Muscle of arm (tissue), 12 donors: ENCODE results near the gene MICAL2. TPM values are rescaled to one million over a fixed set of nuclear protein-coding genes. Genes with fewer than 3 reads are reported as not detected.
A peak's percentile ranks its signal among the peaks of the same experiment; 100 is the strongest.

Experiments used
- DNase-seq: peaks from one replicate; pipeline ENCODE4 v3.0.0-alpha.2; 2013
- polyA plus RNA-seq, 12 donors: library from polyadenylated mRNA; unstranded; fragments of 120-200 nt; gene quantifications; one replicate each; pipeline ENCODE4 v1.2.1, GENCODE V29; 2013; ENCODE audit not compliant: insufficient read length in 12 of 12

The MICAL2 gene
- polyA plus RNA-seq, 12 donors: 14.1 to 91.3 (median 20.6) TPM; not detected in 1

GRCh38 chr11:12270817-12271216, 160.4 kb downstream of the MICAL2 start:
- no peak for DNase-seq

GRCh38 chr11:12271241-12271640, 160.9 kb downstream of the MICAL2 start:
- no peak for DNase-seq

DNA sequence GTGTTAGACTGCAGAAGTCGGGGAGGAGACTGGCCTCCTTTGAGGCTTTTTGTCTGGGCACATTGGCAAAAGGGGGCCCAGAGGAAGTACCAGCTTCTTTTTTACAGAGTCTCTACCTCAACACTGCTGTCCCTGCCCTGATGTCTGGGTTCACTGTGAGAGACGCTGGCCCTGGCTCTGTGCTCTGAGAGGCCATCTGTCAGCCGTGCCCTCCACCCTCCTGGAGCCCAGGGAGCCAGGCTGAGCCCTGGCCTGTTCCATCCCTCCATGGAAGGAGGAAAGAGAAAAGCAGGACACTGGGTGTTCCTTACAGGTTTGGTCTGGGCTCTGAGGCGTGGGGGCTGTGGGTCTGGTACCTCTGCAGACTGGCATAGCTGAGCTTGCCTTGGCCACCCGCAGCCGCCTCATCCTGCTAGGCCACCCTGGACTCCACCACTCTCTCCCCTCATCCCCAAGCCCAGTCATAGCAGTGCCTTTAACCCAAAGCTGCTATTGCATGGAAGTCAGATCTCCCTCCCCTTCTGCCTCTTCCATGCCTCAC, 161.5 kb downstream of the MICAL2 start:
- DNase-seq: no peak

DNA sequence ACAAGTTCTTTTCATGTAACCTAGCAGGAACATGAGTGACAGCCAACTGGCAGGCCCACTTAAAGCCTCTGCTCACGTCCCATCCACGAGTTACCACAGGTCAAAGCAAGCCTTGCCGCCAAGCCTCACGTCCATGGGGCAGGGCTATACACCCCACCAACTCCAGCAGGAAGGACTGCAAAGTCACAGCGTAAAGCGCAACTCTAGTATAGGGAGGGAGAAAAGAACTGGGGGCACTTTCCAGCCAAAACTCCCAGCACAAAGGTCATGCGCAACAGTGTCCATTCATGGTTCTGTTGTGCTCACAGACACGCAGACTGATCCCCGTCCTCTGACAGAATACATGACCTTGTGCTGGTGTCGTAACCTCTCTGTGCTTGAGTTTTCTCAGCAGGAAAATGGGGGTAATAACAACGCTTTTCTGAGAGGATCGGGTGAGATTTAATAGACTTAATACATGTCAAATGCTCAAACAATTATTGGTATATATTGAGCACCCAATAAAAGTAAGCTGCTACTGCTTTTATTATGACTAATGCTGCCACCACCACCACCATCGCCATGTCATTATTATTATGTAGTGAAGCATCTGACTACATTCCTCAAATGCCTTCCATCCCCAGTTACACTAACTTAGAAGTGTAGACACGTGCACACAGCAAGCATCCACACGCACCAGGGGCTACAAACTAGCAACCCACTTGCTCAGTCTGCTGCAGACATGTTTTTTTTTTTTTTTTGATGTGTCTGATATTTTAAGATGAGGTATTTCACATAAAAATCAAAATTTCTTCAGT, 162.6 kb downstream of the MICAL2 start:
- DNase-seq: no peak

GRCh38 chr11:12273618-12273995, 163.2 kb downstream of the MICAL2 start:
- DNase-seq: no peak

GRCh38 chr11:12274056-12274455, 163.7 kb downstream of the MICAL2 start:
- no peak for DNase-seq

DNA sequence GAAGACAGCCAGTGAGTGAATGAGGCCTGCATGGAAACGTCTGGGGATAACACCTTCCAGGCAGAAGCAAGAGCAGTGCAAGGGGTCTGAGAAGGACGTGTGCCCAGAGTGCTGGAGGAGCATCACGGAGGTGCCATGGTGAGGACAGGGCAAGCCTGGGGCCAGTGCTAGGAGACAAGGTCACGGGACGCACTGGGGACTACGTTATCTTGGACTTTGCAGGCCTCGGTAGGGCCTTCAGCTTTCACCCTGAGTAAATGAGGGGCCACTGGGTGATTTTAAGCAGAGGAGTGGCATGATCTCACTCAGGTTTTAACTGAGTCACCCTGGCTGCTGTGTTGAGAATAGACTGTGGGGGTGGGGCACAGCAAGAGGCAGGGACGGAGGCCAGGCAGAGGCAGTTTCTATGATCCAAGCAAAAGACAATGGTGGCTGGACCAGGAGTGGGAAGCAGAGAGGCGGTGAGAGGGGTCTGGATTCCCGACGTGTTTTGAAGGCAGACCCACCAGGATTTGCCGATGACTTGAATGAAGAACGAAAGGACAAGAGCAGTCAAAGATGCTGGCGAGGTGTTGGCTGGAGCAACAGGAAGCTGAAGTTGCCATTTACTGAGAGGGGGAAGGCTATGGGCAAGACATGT, 164.3 kb downstream of the MICAL2 start:
- no peak for DNase-seq

DNA sequence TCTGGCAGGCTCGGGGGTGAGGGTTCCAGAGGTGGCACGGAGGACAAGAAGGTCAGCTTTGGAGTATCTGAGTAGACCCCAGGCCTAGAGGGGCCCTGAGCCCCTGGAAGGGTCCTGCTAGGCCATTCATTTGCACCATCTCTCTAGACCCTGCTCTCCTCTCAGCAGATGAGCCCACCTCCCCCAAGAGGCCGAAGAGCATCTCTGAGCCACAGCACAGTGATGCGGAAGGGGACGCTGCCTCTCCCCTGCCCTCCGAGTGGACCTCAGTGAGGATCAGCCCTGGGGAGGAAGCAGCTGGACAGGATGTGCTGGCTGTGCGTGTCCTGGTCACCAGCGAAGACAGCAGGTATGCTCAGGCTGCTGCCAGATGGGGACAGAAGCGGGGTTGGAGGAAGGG, 165.4 kb downstream of the MICAL2 start:
- DNase-seq: no peak

GRCh38 chr11:12276356-12276755, 166.0 kb downstream of the MICAL2 start:
- DNase-seq: no peak

DNA sequence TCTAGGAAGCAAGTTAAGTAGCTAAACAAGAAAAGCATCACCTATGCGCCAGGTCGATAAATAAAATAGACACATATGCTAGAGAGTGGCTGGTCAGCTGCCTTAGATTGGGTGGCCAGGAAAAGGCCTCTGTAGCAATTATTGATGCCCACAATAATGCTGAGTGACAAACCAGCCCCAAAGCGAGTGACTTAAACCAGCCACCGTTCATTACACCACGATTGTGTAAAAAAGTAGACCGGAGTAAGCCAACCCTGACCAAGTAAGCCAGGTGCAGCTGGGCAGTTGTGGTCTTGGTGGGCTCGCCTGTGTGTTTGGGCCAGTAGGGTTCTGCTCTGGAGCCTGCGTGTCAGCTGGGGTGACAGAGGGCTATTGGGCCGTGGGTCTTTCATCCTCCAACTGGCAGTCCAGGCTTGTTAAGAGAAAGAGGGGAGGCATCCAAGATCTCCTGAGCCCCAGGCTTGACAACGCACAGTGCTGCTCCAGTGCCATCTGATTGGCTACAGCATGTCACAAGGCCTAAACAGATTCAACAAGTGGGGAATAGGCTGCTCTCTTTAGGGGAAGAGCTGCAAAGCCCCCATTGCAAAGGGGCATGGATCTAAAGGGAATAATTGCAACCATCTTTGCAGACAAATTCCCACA, 166.6 kb downstream of the MICAL2 start:
- DNase-seq: no peak

DNA sequence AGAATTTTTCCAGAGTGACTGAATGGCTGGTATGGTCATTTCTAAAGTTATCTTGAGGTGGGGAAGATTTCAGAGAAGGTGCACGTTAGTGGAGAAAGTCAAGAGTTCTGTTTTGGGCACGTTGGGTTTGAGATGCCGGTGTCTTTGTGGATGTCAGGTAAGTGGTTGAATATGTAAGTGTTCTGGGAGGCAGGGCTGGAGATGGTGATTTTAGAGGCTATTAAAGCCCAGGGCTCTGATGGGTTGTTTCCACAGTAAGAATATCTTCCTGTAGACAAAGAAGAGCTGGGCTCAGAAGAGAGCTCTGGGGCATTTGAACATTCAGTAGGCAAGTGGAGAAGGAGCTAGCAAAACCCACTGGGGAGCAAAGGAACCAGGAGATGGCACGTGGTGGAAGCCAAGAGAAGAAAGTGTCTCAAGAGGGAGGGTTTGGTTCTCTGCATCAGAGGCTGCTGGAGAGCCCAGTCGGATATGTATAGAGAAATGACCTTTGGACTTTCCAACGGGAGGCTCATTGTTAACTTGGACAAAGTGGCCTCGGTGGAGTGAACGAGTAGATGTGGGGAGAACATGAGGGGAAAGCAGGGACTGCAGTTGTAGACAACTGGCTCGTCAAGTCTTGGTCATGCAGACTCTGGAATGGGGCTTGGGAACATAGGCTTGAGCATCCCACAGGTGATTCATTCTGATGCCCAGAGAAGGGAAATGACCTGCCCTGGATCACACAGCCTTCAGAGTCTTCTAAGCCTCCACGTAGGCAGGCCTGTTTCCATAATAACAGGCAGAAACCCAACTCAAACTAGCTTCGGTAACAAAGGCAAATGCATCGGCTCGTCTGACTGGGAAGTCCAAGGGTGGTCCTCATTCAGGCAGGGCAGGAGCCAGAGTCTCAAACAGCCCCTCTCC, 168.6 kb downstream of the MICAL2 start:
- DNase-seq: no peak

- DNase-seq: no peak
These were observed 169.3 kb downstream of the MICAL2 start for GRCh38 chr11:12279672-12280108.

DNA sequence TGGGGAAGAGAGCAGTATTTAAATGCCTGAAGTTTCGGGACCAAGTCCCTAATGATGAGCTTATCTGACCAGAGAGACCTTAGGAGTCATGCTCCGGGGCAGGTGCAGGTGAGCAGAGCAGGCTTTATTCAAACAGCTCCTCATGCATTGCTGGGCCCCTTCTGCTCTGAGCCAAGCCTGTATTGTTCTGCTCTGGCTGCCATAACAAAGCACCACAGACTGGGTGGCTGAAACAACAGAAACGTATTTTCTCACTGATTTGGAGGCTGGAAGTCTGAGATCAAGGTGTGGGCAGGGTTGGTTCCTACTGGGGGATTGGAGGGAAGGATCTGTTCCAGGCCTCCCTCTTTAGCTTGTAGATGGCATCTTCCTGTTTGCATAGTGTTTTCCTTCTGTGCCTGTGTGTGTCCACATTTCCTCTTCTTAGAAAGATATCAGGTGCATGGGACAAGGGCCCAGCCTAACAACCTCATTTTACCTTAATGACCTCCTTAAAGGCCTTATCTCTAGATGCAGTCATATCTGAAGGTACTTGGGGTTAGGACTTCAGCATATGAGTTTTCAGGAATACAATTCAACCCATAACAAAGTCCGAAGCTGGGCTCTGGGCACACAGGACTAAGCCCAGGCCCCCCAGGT, 169.9 kb downstream of the MICAL2 start:
- no peak for DNase-seq

DNA sequence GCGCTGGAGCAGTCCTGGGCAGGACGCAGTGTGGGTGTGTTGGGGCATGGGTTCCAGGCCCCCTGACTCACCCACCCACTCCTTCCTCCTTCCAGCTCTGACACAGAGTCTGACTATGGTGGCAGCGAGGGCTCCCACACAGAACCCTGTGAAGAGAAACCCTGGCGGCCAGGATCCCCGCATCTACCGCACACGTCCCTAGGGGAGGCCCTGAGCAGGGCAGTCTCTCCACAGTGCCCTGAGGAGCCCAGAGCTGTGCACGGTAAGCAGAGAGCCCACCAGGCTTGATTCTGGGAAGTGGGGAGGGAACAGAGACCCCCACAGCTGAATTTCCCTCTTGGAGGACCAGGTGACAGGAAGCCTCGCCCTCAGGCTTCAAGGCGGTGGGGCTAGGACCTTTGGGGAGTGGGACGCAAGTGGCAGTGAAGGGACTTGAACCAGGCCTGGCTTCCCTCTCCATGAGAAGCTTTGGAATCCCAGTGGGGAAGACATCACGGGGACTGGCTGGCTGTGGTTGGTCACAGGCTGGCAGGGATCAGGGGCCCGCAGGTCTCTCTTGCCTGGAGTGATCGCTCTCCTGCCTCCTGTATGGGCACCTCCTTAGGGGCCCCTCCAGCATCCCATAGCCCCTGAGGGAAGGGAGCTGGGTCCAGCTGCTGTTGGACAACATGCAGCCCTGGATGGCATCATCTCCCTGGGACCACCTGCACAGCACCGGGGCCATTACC, 170.6 kb downstream of the MICAL2 start:
- DNase-seq: no peak

DNA sequence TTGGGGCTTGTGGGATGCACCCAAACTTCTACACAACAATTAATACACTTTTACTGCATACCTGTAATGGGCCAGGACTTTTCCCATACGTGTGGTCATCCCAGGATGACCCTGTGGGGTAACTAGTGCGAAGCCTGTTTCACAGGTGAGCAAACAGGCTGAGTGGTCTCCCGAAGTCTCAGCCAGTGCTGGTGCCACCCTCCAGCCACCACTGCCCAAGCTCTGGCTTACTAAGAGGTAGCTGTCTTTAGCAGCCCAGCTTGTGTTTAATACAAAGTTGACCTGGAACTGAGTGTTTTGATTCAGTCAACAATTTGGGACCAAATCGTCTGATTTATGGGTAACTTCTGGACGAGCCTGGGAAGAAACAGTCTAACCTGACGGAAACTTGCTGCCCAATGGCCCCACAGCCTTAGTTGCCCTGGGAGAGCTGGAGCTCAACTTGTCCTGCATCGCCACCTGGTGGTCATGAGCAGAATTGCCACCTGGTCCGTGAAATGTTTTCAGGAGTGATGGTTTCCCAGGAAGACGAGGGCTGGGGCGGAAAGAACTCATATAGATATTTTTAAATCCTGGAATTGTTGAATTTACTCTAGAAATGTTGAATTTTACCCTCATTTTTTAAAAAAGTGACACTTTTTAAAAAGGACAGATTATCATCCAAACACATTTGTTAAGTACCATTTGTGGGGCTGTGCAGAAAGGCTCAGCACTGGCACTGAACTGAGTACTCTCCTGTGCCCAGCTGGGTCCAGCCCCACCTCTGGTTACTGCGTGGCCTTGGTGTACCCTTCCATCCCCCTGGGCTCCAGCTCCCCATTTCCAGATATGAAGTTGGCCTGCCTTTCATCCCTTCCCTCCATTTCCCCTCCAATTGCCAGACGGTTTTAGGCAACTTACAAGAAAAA, 171.4 kb downstream of the MICAL2 start:
- peak; percentile 85 for DNase-seq

DNA sequence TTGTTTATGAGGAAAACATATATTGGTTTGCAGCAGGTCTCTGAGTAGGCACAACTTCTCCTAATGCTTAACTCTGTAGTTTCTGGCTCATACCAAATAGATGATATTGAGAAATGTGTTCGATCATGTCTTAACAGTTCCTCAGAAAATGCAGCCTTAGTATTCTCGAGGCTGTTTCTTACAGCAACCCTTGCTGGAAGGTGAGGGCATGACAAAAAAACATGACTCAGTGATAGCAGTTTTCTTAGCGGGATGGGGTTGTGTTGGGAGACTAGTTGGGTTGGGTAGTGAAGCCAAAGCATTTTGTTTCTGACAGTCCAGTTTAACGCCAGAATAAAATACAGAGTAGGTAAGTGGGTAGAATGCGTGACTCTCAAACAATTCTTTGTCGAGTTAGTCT, 172.3 kb downstream of the MICAL2 start:
- DNase-seq: no peak

DNA sequence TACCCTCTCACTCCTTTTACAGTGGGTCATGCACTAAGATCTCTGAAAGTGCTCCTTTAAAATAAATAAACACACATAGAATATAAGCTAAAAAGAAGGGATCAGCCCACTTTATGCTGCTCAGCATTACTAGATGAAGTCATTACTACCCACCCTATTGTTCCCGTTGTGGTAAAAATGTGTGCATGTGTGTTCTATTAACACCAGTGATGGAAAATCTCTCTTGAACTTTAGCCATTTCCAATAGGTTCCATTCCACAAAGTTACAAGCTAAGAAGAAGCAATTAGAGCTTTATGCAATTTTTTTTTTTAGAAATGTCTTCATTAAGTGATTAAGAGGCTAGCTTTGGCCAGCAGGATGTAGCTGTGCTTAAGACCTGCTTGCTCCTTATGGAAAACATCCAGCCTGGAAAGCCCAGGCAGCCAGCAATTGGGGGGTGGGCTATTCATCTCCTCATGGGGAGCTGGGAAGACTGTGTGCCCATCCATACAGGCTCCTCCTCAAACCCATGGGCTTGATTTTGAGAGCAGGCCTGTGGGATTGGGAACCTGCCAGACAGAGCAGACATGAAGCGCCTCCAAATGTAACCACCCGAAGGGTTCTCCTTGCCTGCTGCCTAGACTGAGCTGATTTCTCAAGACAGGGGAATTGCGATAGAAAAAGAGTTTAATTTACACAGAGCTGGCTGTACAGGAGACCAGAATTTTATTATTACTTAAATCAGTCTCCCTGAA, 174.1 kb downstream of the MICAL2 start:
- DNase-seq: no peak

GRCh38 chr11:12285106-12285505, 174.7 kb downstream of the MICAL2 start:
- no peak for DNase-seq

DNA sequence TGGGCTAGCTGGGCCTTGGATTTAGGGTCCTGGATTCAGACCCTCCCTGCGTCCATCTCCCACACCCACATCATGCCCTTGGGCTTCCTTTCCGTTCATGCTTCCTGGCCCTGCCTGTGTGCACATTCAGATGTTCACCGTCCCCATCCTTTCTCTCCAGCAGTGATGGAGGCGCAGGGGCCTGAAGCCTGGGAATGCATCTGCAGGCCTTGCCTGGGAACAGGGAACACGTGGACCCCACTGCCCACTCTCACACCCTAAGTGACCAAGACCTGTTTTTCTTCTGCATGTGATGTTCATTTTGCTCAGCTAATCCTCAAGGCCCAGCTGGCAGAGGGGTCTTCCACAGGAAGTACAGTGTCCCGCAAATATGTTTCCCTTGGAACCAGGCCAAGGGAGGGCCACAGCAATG, 175.4 kb downstream of the MICAL2 start:
- DNase-seq: no peak
